NOMO-1 treated with dmso at 0.1 percent for 144 hours (cell line): ENCODE results near the gene RANBP3L.

ENCODE experiments used
- DNase-seq: peaks from one replicate; lab custom pipeline; 2025; ENCODE audit not compliant: unreplicated experiment; lab: John Stamatoyannopoulos, UW

Gene RANBP3L

DNA sequence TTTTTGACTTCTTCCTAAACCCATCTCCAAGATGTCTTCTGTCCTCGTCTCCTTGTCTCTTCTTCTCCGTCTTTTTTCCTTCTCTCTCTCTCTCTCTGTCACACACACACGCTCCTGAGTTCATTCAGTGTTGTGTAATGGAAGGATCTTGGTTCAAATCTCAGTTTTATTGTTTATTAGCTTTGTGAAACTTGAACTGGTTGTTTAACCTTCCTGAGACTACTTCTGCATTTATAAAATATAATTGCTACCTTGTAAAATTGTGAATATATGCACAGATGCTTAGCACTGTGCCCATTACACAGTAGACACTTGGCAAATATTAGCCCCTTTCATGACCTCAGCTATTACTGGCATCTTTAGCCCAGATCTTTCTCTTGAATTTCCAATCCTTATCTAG, 57.6 kb downstream of the RANBP3L start:
- no peak for DNase-seq

DNA sequence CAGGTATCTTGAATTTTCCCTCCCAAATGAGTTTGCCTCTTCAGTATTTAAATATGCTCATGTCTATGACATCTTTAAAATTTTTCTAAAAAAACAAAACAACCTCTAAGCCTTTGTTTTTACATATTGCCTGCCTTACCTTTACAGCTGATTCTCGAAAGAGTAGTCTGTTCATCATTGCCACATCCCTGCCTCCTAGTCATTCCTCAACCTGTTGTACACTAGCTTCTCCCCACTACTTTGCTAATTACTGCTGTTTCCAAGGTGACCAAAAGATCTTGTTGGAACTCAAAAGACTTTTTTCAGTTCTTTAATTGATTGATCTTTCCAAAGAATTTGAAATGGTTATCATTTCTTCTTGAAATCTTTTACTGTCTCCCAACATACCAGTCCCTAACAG, 58.0 kb downstream of the RANBP3L start:
- no peak for DNase-seq

DNA sequence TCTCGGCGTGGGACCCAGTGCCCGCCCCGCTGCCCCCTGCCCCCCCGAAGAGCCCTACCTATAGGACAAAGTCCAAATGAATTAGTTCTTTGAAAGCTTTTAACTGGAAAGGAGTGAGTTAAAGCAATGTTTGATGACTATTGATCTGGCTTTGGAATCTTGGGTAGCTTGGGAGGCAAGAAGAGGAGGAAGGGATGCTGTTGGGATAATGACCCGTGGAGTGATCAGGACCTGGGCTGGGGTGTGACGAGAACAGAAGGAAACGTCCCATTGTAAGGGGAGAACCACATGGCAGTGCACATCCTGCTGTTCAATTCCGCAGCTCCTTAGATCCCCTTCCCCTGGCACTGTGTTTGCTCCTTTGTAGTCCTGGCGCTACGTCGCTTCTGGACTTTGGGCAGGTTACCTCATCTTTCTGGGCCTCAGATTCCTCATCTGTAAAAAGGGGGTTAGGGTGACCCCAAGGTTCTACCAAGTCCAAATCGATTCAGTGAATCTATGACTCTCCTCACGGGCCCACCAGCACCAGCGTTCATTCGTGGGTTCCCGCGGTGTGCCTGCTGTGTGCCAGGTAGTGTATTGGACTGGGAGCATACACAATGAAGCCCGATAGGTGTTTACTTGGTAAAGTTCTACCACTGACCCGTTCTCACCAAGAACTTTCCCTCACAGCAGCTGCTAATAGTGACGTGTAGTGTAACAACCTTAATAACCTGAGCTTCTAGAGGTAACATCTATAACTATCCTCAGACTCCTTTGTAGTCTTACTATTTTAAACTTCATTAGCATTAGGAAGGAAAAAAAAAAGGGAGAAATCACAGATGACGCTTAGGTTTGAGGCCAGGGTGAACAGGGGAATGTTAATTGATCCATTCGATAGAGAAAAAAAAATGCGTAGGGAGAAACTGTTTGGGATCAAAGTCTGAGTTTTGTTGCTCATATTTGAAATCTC, 58.9 kb downstream of the RANBP3L start:
- DNase-seq: no peak

DNA sequence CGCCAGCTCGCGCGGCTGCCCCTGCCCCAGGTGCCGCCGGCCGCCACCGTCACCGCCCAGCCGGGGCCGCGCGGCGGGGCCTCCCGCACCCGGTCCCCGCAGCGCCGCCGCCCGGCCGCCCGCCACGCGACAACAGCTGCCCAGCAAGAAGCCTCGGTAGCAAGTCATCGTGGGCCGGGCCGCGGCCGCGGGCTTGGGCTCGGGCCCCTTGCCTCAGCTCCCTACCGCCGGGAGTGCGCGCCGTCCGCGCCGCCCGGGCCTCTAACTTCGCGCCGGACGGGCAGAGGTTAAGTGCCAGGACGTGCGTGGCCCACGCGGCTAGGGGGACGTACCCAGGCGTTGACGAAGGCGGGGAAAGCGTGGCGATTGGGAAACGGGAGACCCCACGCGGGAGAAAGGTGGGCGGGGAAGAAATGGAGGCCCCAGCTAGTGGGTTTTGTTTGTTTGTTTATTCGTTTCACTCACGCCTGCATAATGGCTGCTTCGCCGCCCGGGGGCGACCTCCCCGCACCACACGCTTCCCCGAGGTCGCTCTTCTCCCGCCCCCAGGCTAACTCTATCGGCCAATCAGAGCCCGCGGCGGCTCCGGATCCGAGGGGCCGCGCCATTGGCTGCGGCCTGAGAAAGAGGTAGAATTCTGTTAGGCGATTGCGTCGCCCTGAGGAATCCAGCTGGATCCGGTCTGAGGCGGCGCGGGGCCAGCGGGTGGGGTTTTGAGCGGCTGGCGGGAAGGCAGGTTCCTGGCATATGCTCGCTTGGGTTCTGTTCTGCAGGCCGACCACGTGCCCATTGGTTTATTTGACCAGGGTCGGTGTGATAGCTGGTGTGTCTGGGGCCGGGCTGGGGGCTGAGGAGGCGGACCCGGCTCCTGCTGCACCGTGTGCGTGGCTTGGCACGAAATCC, 59.8 kb downstream of the RANBP3L start, which contains the start of gene NADK2:
NADK2 (minus strand) TSS at position 295 of the 903 bp plus-strand sequence; CDS start at position 168, 127 bp downstream.
- DNase-seq: peak; percentile 100

DNA sequence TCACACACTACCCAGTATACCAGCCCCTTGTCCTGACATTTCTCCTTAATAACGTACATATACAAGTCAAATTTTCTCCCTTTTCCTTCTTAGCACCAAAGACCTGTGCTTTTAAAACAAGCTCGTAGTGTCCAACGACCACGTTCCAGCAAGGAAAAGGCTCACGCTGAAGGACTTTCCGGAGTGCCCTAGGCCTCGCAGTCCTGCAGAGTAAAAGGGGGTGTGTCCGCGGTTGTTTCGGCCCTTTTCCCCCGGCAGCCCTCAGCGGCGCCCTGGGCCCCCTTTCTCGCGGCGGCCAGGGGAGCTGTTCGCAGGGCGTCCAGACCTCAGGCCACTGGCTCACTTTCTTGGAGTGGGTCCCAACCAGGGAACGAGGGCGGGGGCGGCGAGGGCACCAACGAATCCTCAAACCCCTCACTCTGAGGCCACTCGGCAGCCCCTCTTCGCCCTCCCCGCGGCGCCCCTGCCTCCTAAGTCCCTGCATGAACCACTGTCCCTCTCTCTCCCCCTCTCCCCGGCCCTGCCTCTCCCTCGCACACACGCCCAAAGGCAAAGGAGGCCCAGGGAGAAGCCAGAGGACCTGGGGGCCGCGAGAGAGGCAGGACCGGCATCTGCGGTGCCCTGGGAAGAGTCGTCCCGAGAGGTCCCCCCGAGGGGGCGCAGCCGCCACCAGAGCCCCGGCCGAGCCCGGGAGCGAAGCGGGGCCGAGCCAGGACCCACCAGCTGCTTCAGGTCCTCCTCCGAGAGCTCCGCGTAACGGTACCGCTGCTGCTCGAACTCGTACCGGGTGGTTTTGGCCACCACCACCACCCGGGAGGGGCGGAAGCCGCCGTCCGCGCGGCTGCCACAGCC, 60.7 kb downstream of the RANBP3L start:
- peak; percentile 65 for DNase-seq

DNA sequence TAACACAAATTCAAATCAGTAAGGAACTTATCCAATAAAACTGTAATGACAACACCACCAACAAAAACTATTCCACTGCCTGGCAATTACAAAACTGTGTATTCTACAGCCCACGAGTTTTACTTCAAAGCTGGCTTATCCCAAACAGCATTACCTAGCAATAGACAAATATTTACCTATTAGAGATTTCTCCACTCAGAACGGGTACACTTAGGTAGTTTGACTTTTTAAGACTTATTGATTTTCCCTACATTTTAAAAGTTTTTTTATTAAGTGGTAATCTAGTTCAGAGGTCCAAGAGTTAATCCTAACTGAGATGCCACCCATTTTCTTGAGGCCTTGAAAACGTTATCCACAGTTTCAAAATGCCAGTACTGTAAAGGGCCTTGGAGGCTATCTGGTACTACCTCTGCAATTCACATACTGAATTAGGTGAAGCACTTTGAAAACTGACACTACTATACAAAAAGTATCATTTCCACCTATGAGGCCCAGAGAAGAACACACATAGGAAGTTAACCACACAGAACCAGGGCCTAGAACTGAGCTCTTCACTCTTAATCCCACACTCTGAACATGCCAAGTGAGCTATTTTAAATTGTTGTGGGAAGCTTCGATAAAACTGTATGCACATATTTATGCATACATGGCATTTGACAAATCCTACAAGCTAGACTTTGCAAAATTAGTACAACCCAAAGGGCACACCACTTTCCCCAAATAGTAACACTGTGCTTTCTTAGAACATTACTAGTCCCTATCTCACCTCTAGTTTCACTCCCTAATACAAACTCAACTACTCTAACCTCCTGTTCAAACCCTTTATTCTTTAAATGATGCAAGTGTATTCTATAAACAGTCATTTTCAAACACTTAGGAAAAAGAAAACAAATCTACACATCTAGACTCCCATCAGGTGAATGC, 62.1 kb downstream of the RANBP3L start:
- no peak for DNase-seq

DNA sequence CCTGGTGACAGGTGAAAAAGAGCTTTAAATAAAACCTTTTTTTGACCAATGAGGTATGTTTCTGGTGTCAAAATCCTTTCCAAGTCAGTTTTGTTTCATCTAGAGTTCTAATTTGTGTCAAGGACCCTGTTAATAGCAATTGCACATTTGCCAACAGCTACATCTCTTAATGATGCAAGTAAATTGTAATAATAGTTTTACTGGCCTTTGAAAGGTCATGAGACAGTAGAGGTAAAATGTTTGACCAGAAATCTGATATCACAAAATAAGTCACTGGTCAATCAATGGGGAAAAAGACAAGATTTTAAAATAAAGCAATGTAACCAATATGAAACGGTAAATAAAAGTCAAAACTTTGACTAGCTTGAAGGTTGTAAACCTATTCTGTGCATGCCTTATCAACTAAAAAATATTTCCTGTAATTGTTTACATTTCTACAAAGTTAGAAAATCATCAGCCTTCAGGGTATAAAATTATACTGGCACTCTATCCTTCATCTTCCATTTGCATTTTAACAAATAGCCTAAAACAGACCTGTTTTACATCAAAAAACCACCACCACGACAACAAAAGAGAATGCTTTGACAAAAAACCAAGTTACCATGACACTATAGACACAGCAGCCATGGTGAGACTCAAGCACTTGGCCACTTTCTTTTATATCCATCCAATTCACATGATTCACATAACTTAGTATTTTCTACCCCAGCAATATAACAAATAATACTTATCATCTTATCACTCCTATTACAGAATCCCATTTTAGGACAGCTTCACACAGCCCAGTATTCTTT, 63.0 kb downstream of the RANBP3L start:
- no peak for DNase-seq

DNA sequence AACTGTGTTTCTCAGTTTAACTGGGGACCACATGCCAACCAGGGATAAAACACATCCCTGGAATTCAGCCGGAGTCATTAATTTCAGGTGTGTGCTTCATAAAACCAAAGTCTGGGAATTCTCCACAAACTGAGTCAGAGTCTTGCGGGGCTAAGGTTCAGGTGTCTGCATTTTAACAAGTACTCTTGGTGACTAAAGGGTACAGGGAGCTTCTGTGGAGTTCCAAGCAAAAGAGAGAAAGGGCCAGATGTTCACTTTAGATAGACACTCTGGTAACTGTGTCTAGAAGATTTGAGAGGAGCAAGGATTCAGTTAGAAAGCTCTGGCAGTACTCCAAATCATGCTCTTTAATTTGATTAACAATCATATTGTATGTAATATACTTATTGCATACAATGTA, 64.0 kb downstream of the RANBP3L start:
- no peak for DNase-seq

DNA sequence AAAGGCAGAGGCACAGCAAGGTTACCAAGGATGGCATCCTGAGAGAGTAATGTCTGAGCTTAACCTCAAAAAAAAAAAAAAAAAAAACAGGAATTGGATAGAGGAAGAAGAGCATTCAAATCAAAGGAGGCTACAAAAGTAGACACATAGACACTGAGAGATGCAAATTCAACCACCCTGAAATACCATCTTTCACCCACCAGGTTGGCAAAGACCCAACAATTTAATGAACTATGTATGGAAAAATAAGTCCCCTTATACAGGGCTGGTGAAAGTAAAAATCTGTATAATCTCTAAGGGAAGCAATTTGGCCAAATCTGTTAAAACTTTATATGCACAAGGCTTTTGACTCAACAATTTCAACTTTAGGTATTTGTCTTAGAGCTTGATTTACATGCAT, 64.9 kb downstream of the RANBP3L start:
- DNase-seq: no peak

DNA sequence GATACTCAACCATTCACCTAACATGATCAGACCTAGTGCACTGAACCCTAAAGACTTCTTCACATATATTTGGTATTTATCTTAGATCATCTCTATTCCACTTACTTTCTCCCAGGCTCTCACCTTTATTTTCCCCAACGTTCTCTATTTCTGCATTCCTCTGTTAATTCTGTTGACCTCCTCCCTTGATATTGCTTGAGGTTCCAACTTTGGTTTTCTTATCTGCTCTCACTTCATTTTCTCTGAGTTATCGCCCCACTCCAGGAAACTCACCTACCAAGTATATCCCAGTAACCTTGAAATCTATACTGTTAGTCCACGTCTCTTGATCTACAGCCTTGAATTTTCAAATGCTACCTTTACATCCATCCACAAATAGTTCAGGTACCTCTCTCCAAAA, 69.2 kb downstream of the RANBP3L start:
- no peak for DNase-seq

DNA sequence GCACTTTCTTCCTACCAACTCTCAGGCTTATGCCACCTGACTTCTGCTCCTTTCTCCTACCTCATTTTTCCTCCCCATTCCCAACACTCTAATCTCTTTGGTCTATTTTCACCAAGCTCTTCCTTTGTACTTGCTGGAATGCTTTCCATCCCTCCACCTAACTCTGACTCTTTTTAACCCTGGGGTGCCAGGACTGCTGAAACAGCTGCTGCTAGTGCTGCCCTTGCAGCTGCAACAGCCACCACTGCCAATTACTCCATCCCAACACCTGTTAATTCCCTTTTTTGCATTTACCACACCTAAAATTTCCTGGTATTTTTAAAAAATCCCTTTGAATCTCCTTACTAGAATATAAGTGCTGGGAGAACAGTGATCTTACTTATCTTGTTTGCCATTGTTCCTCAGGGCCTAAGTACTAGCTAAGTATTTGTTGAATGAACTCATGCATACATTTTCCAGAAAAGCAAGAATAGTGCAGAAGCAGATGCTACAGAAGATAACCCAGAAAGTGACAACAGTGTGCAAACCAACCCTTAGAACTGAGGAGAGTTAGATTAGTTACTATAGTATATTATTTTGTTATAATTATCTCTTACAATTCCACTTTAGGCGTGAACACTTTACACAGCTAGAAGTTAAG, 71.4 kb downstream of the RANBP3L start:
- DNase-seq: no peak

DNA sequence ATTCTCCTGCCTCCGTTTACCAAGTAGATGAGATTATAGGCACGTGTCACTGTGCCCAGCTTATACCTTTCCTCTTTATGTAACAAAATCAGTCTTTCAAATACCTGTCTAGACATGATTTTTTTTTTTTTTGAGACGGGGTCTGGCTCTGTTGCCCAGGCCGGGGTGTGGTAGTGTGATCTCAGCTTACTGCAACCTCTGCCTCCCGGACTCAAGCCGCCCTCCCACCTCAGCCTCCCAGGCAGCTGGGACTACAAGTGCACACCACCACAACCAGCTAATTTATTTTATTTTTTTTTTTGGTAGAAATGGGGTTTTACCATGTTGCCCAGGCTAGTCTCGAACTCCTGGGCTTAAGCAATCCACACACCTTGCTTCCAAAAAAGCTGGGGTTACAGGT, 73.2 kb downstream of the RANBP3L start:
- DNase-seq: no peak

DNA sequence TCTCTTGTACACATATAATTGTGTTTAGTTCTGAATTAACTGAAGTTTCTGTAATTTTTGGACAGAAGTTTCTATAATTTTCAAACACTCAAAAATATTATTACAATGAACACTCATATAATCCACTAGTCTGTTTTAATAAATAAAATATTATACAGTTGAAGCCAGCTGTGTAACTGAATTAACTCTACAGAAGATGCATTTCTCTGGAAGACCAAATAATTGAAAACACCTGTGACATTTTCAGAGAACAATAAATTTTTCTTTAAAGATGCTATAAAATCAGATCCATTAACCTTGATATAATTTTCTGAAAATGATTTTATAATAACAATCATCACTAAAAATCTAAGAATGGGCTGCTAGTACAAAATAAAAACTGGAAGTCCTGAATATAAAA, 74.7 kb downstream of the RANBP3L start:
- DNase-seq: no peak

DNA sequence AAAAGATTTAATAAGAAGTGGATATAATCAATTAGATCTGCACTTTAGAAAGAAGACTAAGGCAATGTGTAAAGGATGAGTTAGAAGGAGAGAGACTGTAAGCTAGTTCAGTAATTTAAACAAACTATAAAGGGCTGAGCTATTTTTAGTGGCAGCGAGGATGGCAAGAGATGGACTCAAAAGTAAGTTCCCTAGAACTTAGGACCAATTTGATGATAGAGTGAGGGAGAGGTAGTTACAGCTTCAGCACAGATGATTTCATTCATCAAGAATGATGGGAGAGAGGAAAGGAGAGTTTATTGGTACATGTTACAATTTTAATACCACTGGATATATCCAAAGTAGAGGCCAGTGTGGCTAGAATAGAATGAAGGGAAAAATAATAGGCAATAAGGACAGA, 79.1 kb downstream of the RANBP3L start:
- no peak for DNase-seq

DNA sequence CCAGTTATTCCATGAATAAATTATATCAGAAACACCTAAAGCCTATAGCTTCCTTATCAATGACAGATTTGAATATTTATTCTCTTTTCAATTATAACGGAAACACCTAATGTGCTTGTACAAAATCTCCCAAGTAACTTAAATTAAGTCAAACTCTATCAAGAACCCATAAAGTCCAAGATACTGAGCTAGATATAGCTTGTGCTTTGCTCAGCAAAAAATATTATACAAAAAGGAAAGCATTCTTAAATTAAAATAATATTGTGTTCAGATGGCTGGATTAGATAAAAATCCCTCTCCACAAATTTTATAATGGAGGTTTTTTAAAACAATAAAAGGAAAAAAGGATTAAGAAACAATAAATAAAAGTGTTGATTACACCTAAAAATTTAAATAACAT, 83.7 kb downstream of the RANBP3L start:
- DNase-seq: no peak

DNA sequence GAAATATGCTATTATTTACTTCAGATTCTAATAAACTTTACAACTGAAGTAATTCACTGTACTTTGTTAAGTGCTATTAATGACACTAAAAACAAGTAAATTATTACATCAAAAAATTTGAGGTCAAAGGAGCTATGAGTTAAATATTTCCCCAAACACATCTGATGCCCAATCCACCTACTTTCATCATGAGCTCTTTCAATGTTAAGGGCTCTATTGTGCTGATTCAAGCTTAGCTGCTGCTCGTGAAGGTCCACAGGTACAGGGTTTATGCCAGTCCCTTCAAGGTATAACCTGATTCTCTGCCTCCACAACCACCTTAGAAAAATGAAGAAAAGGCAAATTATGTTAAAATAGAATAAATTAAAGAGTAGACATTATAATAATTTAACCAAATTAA, 84.1 kb downstream of the RANBP3L start:
- DNase-seq: no peak

DNA sequence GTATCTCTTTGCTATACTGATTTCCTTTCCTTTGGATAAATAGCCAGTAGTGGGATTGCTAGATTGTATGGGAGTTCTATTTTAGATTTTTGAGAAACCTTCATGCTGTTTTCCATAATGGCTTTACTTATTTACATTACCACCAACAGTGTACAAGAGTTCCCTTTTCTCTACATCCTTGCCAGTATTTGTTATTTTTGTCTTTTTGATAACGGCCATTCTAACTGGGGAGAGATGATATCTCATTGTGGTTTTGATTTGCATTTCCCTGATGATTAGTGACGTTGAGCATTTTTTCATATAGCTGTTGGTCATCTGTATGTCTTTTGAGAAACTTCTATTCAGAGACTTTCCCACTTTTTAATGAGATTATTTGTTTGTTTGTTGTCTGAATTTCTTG, 85.8 kb downstream of the RANBP3L start:
- no peak for DNase-seq

DNA sequence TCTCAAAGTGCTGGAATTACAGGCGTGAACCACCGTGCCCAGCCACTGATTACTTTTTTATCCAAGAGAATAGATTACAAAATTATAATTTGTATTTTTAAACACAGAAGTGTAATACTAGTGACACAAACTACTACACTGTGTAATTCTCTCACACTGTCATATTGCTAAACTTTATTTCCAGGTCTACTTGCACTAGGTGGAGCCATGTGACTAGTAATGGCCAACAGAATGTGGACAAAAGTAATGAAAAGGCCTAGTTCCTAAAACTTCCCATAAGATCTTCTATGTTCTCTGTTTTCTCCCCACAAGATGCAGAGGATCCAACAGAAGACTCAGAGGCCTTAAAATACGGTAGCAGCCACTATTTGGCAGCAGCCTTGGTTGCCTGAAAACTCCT, 87.3 kb downstream of the RANBP3L start:
- no peak for DNase-seq

DNA sequence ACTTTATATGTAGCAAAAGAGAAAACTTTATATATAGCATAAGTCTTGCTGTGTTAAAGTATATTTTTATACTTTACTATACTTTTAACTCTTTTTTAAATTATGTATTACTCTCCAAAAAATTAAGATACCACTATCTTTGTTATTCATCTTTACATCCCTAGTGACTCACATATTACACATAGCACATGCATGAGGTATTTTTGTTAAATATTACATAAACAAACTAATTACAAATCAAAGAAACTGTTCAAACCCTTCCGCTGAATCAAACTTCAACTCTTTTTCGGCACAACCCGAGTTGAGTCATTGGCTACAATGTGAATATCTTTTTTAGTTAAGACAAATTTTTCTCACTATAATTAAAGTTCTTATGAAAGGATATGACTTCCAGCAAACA, 92.0 kb downstream of the RANBP3L start:
- DNase-seq: no peak
